ENCODE measurements around the gene CLEC3B.
"Not testable (repeated sequence)": the region's sequence is repeated elsewhere in the genome, so short reads cannot be mapped to it uniquely, and the experiment has no call there.

The CLEC3B gene, protein sequence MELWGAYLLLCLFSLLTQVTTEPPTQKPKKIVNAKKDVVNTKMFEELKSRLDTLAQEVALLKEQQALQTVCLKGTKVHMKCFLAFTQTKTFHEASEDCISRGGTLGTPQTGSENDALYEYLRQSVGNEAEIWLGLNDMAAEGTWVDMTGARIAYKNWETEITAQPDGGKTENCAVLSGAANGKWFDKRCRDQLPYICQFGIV

DNA sequence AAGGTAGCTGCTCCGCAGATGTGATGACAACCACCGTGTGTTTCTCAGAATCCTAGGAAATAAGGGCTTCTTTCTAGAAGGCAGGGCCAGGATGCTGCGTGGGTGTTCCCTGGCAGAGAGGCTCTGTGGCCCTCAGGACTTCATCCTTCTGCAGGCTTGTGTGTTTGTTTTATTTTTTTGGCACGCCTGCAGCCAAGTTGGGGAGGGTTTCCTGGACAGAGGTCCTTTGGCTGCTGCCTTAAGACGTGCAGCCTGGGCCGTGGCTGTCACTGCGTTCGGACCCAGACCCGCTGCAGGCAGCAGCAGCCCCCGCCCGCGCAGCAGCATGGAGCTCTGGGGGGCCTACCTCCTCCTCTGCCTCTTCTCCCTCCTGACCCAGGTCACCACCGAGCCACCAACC, at the start of gene CLEC3B:
TSS of gene CLEC3B (plus strand) at position 266 of the 400 bp plus-strand sequence. CDS start at position 326, 60 bp downstream.
- DNase-seq, result no peak

DNA sequence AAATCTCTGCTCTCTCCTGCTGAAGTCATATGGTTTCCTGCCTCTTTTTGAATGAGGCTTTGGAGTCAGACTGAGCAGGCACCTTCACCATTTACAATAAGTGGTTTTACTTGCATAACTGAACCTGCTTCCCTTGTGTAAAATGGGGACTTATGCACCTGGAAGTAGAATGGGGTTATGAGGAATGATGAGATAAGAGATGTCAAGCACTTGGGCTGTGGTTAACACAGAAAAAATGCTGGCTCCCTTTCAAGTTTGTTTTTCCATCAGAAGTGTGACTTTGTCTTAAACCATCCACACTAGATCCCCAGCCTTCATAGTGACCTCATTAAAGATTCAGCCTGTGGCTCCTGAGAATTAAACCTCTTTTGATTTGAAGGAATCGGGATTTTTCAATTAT, 44.9 kb upstream of the CLEC3B start:
- DNase-seq, result no peak

DNA sequence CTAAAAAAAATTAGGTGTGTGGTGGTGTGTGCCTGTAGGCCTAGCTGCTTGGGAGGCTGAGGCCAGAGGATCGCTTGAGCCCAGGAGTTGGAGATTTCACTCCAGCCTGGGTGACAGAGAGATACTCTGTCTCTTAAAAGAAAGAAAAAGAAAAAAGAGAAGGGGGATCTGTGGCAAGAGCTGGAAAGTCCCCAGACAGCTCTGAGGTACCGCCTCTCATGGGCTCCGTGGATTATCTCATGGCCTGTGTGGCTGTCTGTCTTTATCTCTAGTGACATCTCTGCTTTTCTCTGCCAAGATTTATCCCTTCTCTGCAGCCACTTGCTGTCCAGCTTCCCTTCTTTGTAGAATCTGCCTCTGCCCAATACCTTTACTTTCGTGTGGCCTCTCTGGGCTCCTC, 44.4 kb upstream of the CLEC3B start:
- no peak for DNase-seq

DNA sequence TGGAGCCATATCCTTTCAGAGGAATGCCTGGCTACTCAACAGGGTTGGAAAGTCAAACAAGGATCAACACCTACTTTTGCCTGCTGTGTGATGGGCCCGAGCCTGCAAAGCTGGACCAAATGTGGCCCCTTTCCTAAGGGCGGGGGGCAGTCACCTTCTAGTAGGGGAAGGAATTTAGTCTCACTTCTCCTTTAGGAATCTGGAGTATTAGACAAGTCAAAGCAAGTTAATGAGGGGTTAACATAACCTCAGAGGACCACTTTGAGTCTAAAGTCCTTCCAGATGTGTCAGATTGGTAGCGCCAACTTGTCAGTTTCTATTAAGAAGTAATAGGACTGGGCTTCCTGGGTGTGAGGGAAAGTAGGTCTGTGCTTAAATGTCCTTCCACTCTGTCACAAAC, 43.3 kb upstream of the CLEC3B start:
- no peak for DNase-seq

DNA sequence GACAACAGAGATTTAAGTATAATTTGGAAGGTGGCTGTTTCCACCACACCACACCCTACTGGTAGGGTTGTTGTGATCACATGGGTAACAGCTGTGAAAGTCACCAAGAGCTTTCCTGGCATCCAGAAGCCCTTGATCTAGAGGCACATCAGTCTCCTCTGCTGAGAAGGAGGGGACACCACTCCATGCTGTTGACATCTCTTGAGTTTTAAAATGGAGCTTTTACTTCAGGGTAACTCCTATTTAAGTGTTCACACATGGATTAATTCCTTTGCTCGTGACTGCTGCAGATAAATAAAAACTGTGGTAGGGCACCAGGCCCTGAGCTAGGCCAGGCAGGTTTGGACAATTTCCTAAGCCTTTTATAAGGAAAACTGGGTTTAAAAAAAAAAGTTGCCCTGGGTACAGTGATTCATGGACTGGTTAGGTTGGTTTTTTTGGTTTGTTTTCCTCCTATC, 42.6 kb upstream of the CLEC3B start:
- no peak for DNase-seq

DNA sequence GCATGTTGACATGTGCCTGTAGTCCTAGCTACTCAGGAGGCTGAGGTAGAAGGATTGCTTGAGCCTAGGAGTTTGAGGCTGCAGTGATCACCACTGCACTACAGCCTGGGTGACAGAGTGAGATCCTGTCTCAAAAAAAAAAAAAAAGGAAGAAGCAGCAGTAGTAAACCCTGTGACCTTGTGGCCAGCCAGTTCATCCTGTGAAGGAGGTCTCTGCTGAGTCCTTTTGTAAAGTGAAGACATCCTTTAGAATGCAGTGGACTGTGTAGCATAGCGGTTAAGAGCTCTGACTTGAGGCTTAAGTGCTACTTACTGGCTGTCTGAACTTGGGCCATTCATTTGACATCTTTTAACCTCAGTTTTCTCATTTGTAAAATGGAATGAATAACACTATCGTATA, 41.8 kb upstream of the CLEC3B start:
- DNase-seq, result no peak

DNA sequence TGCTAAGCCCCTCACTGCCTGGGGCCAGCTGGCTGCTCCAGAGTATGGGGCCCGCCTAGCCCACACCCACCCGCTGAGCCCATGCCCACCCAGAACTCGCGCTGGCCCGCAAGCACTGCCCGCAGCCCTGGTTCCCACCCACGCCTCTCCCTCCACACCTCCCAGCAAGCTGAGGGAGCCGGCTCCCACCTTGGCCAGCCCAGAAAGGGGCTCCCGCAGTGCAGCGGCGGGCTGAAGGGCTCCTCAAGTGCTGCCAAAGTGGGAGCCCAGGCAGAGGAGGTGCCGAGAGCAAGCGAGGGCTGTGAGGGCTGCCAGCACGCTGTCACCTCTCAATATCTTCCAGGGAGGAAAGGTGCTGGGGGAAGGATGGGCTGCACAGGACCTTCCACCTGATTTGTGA, 39.8 kb upstream of the CLEC3B start:
- DNase-seq, result not testable (repeated sequence)

DNA sequence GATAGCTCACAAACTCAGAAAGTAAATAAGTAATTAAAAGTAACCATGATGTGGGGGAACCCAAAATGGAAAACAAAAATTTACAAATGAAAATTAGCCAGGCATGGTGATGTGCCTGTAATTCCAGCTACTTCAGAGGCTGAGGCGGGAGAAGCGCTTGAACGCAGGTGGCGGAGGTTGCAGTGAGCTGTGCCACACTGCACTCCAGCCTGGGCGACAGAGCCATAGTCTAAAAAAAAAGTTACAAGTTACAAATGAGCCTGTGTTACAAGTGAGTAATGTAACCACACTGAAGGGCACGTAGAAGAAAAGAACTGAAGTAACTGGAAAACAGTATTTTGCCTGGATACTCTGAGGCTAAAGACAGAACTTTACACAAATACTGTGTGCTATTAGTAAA, 38.8 kb upstream of the CLEC3B start:
- DNase-seq, result no peak

DNA sequence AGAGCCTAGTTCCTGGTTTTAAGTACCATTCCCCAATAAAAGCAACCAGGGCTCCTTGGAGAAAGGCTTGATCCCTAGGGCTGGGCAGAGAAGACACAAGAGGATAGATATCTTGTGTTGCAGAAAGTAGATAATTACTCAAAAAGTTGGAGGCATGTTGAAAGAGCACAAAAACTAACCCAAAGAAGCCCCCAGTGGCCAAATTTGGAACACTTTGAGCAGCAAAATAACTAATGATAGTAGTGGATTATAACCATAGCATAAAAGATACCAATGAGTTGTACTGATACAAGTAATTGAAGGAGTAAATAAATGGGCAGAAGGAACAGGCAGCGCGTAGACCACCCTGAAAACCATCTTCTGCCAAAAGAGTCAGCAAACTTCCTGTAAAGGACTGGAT, 38.0 kb upstream of the CLEC3B start:
- no peak for DNase-seq

DNA sequence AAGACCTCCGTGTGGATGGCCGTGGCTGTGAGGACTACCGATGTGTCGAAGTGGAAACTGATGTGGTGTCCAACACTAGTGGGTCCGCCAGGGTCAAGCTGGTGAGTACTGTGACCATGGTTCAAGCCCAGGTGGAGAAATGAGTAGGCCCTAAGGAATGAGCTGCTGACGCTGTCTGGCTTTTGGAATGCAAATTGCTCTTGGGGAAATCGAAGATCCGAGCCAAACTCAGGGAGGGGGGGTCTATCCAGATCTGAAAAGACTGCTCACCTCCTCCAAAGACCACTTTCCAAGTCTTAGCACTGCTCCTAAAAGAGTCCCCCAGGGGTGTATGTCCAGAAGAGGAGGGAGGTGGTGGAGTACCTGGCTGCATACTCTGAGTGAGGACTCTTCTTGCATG, 37.0 kb upstream of the CLEC3B start:
- DNase-seq, result no peak

DNA sequence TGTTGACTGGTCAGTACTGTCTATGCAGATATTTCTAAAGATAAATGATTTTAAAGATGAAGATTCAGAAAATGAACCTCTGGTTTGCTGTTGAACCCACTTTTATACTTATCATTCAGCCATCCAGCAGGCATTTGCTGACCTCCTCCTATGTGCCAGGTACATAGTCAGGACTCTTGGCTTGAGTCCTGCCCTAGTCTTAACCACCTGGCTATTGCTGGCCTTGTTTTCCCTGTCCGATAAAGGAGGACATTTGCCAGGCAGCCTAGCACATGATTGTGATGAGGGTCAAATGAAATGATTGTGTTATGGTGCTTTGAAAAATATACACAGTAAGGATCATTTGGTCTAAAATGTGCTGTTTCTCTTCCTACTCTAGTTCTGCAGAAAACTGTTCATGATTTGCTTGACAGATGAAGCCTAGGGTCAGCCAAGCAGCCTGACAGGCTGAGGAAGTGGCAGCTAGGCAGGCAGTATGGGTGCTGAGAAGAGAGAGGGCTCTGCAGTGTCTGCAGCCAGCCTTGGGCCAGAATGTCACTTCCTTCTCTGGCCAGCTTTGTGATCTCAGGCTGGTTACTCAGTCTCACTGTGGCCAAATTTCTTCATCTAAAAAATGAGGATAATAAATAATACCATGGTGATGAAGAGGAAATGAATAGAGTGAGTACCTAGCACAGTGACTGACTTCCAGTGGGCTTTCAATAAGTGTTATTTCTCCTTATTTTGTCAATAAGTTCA, 36.3 kb upstream of the CLEC3B start:
- no peak for DNase-seq

DNA sequence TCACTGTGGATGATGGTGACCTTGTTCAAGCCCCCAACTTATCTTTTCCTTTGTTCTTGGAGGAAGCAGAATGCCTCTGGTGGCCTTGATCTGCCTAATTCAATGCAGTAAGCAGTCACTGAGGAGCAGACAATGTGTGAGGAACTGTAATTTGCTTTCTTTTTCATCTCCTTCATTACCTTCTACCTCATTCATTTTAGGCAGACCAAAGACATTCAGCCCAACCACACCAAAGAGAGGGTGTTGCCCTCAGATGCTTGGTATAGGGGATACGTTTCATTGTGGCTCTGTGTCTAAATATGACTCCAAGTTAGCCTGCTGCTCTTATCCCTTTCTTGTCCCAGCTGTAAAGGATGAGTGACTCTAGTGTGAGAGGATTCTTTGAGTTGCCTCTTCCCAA, 34.8 kb upstream of the CLEC3B start:
- DNase-seq, result no peak

DNA sequence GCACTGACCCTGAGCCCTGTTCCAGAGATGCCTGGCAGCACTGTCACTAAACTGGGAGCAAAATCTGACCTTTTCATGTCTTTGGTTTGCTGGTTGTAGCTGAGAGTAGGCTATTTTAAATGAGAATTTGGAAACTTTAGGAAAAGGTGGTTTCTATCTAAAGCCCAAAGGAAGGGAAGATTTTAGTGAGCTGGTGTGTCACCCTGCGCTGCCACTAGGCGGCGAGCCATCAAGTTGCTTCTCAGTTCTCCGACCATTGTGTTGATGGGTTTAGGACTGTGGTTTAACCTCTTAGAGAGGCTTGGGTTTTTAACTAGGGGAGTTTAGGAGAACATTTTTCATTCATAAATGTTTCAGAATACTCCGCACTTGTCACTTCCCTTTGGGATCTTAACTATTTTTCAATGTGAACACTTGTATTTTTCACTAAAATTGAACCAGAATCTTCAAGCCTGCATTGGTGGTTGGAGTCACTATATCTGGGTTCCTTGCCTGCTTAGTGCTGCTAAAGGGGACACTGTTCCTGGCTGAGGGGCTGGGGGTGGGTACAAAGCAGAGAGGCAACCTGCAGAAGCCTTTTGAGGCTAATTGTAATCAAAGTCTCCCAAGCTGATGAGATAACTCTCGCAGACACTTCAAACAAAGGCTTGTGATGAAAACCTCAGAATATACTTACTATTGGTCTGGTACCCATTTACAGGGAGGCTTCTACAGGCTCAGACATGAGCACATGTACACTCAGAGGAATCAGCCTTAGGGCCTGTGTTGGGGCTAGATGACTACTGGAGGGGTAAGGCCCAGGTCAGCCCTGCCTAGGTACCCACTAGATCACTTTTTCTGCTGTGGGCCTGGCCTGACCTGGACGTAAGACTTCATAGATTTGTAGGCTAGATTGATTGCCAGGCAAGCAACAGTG, 33.3 kb upstream of the CLEC3B start:
- no peak for DNase-seq

DNA sequence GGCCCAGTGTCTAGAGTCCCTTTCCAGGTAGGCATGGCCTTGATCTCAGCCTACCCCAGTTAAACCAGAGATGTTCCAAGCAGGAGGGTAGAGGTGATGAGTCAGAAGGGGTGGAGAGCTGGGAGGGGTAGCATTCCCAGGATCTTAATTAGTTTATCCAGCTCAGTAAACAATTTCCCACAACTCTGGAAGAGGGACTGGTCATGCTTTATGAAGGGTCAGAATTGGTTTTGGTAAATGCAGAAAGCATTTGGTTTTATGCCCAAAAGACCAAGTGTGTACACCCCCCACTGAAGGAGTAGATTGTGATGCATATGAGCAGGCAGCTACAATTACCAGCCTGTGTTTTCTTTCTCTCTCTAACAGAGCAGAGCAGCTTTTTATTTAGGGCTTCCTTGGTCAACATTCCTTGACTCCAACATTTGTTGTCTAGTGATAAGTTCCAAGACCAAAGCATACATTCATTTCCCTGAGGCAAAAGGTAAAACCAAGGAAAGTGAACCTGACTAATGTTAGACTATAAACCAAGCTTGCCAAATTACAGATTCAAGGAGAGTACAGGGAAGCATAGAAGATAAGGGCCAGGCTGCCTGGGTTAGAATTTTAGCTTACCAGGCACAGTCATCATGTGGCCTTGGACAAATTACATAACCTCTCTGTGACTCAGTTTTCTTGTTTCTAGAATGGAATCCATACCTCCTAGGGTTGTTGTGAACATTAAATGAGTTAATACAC, 32.5 kb upstream of the CLEC3B start:
- no peak for DNase-seq

DNA sequence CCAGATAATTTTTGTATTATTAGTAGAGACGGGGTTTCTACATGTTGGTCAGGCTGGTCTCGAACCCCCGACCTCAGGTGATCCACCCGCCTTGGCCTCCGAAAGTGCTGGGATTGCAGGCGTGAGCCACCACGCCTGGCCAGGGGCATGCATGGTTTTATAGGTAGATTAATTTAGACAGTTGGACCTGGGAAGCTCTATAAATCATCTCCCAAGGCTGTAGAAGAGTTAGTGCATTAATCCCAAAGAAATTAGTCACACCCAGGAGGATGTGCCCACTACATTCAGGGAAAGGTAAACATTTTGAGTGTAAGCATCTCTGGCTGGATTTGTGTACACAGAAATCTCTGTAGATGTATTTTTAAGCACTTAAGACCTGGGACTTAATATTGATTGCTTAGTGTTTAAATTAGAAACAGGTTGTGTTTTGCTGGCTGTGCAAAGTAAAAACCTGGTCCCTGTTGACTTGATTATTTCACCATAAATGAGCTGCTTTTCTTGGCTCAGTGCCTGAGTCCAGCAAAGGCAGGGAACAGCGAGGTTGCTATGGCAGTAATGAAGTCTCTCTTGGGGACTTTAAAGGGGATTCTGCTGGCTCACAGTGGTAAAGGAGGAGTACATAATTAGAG, 30.8 kb upstream of the CLEC3B start:
- no peak for DNase-seq

DNA sequence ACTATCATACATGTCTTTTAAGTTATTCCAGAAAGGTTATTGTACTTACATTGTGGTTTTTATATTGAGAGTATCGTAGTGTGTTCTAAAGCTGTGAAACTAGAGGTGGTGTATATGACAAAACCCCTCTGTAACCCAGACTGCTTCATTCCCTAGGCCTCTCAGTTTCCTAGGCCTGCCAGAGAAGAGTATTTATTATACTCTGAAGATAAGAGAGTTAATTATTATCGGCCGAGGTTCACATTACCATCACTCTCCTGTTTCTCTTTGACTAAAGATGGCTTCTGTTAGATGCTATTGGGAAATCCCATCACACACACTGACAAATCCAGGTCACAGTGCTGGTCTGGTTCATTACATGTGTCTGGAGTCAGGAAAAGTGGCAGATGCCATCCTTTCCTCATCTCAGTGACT, 29.5 kb upstream of the CLEC3B start:
- no peak for DNase-seq

DNA sequence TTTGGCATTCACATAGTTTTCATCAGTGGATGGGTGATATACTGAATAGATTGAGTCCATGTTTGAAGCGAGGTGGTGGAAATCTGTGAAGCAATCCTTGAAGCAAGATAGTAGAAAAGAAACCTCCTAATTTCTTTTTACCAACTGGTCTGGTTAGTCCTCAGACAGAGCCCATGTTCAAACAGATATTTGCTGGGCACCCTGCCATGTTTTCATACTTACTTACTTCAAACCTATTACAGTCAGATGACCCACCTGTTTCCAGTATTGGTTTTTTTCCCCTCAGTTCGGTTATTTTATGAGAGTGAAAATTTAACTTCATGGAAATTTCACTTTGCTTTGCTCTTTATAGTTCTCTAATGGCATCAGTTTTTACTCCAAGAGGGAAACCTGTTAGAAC, 26.3 kb upstream of the CLEC3B start:
- no peak for DNase-seq

DNA sequence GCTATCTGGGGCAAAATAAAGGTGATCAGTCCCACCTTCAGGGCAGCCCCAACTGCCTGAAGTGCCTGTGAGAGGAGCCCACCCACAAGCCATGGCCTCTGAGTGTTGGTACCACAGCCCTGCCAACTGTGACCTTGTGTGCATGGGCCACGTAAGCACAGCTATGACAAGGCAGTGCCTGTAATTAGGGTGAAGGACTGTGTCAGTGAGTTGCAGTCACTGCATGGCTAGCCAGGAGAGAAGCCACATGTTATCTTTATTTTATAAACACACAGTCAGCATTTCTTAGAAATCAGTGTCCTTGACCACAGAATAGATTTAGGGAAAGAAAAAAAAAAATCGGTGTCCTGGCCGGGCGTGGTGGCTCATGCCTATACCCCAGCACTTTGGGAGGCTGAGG, 25.3 kb upstream of the CLEC3B start:
- DNase-seq, result no peak

DNA sequence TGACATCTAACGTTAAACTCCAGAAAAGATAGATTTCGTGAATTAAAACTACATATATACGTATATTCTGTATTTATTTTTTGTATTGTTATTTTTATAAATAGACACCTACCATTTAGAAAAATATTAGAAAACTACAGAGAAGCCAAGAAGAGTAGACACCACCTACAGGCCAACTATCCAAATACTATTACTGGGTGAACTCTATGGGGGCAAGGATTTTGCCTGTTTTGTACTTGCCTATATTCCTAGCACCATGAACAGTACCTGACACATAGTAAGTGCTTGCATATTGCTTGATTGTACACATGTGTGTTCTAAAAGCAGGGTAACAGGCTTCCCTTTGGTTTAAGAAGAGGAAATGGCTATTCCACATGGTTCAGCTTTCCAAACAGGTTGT, 24.4 kb upstream of the CLEC3B start:
- DNase-seq, result no peak

DNA sequence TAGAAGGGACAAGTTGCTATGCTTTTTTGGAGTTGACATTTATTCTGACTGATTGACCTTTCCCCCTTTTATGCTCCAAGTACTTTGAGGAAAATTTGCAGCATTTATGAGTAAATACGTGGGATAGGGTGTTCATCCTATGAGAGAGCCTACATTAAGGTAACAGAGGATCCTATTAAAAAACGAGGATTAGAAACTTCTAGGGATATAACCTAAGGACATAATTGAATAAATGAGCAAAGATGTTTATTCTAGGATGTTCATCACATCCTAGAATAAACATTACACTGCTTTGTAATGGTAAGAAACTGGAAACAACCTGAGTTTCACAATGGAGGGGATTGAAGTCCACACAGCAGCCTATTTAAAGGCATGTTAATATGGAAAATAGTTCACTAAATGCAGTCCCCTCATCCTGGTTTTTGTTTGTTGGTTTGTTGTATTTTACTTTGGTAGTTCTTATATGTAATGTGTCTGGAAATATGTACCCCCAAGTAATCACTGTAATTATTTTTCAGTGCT, 23.9 kb upstream of the CLEC3B start:
- no peak for DNase-seq

DNA sequence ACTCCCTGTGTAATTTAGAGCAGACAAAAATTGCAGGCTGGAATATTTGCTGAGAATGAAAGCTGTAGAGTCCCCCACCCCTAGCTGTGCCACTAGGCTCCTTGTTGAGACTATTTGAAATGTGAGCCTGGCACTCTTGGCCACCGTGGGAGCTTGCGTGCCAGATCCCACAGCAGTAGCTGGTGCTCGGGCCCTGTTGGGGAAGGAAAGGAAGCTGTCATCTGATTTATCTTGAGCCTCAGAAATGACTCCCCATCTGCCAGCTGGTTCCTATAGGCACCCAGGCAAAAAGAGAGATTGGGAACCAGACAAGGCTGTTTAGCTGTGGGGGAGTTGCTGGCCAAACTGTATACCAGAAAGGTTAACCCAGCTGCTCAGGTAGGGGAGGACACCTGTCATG, 23.4 kb upstream of the CLEC3B start:
- DNase-seq, result no peak

DNA sequence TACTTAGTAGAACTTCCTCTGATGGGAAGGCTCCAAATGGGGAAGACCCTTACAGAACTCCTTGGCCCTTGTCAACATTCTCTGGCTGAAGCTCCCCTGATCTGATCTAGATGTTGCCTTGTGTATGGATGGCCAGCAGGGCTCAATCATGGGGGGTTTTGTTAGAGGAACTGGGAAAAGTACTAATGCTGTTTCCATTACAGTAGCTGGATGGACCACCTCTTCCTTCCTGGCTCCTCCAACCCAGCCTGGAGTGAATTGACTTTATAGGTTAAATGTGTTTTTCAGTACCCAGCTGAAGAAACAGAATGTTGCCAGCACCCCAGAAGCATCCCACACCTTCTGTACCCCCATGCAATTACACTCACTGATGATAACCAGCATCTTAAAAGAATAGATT, 22.7 kb upstream of the CLEC3B start:
- DNase-seq, result no peak
